ENCODE data around the gene ARHGEF6.

Gene ARHGEF6

DNA sequence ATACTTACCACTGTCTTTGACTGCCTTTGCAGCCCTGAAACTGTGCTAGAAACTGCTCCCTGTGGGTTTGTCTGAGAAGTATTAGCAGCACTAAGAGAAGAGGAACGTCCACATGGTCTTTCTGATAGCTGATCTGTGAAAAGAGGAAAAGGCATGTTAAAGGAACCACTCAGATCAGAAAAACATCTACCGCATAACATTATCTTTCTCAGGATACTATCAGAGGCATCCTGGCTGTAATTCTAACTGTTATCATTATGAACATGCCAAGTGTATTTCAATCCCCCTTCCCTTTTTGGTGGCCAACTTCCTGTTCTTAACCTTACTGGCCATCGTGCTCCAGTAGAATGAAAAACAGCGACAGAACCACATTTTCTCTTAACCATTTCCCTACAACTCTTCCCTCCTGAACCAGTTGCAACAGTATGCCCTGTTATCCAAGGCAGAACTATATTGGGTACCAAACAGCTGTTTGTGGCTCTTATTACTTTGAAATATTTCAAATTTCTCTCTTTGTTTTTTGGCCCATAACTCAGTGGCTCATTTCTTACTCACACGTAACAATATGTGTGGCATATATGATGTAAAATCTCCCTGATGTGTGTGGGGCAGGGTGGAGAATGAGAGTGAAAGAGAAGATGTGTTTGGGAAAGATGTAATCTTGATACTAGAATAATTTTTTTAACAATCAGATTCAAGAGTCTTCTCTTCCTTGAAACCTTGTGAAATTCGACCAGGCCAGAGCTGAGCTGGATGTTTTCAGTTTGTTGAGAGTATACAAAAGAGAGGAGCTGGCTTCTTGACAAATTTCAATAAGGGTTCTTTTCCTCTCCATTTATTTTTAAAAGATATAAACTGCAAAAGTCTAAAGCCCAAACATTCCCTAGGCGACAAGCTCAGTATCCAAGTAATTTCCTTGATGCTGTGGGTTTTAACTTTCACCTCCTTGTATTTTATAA lies 35.2 kb downstream of the ARHGEF6 start:
- DNase-seq: no peak

- no peak for DNase-seq
Observed at GRCh38 chrX:136742721-136743379, 37.9 kb downstream of the ARHGEF6 start.

DNA sequence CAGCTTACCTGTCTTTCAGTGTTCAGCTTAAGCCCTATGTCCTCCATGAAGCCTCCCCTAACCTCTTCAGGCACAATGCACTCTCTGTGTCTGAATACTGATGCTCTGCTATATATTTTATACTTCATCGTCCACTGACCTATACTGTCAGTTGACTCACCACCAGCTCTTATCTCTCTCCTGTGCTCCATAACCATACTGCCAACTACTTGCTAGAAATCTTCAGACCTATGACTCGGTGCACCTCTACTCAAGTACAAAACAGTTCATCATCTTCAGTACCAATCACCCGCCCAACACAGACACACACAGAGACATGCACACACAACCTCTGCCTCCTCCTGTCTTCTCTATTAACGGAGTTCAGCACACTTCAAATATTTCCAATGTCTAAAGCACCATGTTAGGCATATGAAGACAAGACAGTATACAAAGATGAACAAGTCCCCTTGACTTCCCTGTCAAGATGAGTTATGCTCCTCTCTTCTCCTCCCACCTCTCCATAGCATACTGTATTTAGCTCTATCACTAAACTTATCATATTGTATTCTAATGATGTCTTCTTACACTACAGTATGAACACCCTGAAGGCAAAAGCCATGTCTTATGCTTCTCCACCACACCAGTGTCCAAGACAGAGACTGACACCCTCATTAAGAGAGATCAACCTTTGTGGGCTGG lies 42.5 kb downstream of the ARHGEF6 start:
- no peak for DNase-seq

DNA sequence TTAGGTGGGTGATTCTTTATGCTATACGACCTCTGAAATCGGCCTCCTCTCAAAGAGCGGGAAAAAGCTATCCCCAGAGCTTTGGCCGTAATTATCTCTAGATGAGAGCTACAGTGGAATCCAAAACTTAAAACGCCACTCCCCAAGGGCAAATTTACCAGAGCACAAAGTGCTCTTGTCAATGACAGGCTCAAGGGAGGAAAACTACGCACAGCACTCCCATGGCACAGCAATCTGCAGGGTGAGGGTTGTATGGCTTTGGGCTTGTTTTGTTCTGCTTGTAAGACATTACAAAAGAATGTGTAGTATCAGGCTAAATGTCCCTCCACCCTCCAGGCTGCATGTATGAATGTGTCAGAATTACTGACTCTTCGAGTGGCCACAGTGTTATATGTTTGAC lies 44.0 kb downstream of the ARHGEF6 start:
- no peak for DNase-seq

GRCh38 chrX:136735601-136736000 lies 45.1 kb downstream of the ARHGEF6 start:
- no peak for DNase-seq

DNA sequence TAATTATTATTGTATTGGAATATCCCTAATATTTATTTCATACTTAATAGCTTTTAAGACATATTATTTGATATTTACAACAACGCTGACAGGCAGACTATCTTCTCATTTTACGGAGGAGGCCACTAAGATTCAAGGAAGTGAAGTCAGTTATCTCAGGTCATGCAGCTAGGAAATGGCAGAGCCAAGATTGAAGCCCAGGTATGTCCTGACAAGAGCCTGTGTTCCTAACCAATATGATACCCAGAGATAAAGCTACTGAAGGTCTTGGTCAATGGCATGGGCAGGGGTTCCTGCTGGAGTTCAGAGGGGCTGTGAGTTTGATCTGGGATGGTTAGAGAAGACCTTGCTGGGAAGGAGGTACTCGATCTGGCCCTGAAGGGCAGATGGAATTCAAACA lies 47.1 kb downstream of the ARHGEF6 start:
- no peak for DNase-seq

DNA sequence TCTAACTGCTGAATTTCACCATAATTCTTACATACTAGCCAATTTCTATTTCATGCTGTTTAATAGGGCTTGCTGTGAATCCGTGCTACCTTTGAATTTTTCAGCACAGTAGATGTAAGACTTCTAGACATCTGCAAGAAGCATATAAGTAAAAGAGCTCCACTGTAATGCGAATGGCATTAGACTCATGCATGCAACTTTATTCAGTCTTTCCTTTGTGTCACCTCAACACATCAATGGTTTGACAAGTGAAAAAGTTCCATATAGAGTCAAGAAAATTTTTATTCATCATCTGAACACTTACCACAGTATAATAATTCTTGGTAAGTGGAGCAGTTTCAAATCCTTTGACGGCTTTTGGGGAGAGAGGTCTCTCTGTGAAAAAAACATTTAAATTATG lies 48.9 kb downstream of the ARHGEF6 start:
- DNase-seq: no peak

- no peak for DNase-seq
Observed at GRCh38 chrX:136731207-136731782, 49.4 kb downstream of the ARHGEF6 start.

DNA sequence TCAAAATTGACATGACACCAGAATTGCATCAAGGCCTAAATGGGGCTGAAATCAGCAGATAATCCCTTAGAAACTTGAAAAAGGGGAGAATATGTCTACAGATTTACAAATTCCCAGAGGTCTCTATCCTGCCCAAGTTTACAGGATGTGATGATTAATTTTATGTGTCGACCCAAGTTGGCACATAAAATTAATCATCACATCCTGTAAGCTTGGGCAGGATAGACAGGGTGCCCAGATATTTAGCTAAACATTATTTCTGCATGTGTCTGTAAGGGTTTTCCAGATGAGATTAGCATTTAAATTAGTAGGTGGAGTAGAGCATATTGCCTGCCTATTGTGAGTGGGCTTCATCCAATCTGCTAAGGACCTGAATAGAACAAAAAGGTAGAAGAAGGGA lies 52.3 kb downstream of the ARHGEF6 start:
- DNase-seq: no peak

DNA sequence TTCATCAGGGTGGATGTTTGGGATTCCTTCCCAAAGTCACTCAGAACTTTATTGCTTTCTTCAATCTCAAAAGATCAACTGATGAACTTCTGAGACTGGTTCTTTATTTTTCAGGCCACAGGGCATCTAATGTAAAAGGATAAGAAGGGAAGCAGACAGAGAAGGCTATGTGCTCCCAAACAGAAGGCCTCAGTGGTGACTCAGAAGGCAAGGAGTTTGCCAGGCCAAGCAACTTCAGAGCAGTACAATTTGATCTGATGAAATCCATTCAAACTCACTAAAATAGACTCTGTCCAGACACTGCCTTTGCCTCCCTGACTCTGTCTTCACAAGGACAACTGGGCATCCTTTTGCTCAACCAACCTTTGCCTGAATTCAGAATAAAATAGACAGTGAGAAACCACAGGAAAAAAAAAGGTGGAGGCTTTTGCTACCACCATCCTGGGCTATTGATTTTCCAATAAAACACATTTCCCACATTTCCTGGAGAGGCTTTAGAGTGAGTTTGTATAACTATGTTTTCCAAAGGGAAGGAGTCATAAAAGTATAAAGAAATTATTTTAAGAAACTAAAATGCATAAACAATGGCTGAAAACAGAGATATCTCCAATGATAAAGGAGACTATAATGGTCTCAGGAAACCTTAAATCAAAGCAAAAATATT lies 55.2 kb downstream of the ARHGEF6 start:
- DNase-seq: no peak

DNA sequence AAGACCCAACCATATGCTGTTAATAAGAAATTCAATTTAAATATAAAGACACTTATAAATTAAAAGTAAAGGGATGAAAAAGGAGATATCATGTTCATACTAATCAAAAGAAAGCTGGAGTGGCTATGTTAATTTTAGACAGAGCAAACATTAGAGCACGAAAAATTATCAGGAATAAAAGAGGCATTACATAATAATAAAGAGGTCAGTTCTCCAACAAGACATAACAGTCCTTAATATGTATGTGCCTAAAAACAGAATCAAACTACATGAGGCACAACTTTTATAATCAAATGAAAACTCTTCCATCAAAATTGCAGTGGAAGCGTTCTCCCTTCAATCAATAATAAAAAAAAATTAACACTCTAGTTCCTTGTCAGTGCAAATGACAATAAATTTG lies 62.6 kb downstream of the ARHGEF6 start:
- no peak for DNase-seq

DNA sequence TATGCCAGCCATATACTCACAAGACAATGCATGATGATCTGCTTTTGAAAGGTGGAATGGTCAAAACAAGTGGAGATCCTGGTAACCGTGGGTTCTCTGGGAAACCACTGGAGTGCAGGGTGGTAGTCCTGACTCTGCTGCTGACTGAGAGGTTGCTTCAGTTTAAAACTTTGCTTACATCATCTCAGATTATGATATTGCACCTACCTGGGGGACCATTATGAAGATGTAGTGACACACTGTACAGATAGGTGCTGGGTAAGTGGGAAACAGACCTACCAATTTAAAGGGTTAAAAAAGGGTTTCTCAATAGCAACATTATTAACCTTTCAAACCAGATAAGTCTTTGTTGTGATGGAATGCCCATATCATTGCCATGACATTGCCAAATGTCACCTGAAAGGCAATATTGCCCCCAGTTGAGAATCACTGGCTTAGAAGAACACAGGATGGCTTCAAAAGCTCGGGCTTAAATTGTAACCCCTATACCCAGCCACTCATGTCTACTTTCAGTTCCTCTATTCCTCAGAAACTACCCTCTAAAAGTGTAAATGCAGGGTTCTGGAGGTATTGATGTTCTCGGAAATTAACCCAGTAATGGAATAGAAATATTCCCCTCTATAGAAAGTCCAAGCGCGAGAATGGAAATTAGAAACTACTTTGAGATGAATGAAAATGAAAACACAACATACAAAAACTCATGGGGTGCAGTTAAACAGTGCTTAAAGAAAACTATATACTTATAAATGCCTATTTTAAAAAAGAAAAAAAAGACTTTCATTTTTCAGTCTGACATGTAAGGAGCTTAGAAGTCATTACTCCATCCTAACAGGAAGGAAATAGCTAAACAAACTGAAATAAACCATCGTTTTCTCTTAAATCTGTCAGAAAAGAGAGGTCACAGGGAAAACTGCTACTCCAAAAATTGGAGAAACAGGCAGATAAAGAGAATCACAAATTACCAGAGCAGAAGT lies 65.8 kb downstream of the ARHGEF6 start:
- no peak for DNase-seq

GRCh38 chrX:136712650-136713310 lies 68.0 kb downstream of the ARHGEF6 start:
- DNase-seq: no peak

- DNase-seq: peak; percentile 7
Observed at GRCh38 chrX:136711147-136711546, 69.6 kb downstream of the ARHGEF6 start.

DNA sequence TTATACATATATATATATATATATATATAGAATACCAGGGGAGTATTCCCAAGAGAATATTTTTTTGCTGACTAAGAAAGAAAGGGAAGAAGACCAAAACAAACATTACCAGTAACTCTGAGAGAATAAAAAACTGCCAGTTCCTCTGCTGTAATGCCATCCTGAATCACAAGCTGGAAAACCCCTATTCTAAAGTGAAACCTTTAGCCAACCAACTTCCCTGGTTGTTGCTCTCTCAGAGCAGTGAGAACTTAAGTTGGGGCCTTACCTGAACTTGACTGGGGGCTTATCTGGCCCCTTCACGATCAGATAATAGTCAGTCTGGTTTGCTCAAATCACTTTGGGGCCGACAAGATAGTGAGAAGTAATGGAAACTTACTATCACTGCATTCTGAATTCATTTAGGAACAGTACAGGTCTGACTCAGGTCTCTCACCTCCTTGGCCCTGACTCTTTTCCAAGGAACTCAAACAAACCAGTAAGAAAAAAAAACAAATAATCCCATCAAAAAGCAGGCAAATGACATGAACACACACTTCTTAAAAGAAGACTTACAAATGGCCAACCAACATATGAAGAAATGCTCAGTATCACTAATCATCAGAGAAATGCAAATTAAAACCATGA lies 70.3 kb downstream of the ARHGEF6 start:
- peak; percentile 16 for DNase-seq

DNA sequence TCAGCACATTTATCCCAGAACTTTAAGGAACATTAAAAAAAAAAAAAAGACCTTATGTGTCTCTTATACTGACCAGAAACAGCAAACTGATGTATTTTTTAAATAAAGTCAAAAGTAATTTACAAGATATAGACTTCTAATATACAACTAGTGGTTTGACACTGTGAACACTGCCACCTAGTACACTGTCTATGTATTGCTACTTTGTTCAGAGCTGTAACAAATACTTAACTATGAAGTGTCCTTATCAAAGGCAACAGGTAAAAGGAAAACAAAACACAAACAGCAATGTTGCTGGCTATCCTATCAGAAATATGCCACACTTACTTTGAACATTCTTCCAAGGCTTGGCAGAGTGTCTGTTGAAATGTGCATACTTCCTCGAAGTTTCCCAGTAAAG lies 72.4 kb downstream of the ARHGEF6 start:
- DNase-seq: no peak

DNA sequence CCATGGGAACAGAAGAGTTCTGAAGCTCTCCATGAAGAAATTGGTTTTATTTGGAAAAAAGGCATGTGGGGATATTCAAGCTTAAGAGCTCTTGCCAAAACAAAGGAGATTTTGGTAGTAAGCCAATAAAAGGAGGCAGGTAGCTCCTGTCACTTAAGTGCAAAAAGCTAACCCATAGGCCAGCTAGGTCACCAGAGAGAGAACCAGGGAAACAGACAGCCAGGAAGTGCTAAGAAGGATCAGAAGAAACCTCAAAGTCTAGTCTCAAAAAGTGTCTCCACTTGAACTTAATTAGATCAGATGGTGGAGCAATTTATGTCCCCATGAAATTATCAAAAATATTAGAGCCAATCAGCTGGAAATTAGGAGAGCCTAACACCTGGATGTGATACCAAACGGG lies 83.6 kb downstream of the ARHGEF6 start:
- no peak for DNase-seq

GRCh38 chrX:136694431-136695087 lies 86.2 kb downstream of the ARHGEF6 start:
- DNase-seq: no peak

DNA sequence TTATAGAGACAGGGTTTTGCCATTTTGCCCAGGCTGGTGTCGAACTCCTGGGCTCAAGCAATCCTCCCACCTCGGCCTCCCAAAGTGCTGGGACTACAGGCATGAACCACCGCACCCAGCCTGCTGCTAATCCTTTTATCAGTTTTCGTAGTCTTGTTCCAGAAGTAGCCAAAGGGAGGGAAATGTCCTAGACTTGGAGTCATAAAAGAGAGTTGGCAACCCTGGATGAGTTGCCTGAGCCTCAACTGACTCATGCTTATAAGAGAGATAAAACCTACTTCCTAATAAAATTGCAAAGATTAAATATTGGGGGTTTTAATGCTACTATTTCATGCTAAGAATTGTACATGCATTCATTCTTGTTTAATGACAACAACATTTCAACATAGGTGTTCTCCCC lies 88.5 kb downstream of the ARHGEF6 start:
- no peak for DNase-seq

Data from stimulated activated naive CD4-positive, alpha-beta T cell treated with Interleukin-2 at 50 U/mL for 16 hours (primary cell).